Fibroblast of peridontal ligament (primary cell): ENCODE data around the gene ZNF518A.
"Not testable (repeated sequence)": the region's sequence is repeated elsewhere in the genome, so short reads cannot be mapped to it uniquely, and the experiment has no call there.

Experiments
- DNase-seq: peaks from one replicate; pipeline ENCODE4 v3.0.0-alpha.2; 2010; ENCODE audit errors: extremely low read depth

Gene ZNF518A

DNA sequence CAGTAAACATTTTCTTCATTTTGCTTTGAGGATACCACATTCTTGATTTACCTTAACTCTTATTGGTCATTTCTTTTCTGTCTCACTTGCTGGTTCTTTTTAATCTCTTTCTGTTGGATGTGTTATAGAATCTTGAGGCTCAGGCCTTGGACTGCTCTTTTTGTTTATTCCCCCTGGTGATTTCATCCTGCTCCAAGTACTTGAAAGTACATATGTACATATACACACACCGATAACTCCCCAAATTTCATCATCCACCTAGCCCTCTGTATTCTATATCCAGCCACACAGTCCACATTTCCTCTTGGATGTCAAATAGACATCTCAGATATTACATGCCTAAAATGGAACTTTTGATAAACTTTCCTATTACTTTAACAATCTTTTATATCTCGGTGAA lies 7.5 kb downstream of the ZNF518A start:
- DNase-seq, result no peak

- no peak for DNase-seq
Measured at GRCh38 chr10:96138102-96138501, 8.0 kb downstream of the ZNF518A start.

- DNase-seq, result no peak
Measured at GRCh38 chr10:96152437-96152836, 22.3 kb downstream of the ZNF518A start.

DNA sequence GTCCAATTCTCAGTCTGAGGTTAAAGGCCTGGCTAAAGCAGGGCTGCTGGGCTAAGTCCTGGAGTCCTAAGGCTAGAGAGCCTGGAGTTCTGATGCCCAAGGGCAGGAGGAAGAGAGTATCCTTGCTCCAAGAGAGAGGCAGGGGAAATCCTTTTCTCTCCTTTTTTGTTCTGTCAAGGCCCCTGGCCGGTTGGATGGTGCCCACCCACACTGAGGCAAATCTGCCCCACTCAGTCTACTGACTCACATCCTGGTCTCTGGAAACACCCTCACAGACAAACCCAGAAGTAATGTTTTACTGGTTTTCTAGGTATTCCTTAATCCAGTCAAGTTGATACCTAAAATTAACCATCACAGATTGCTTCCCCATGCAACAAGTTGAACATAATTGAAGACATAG lies 23.0 kb downstream of the ZNF518A start:
- DNase-seq, result no peak

- no peak for DNase-seq
Measured at GRCh38 chr10:96165726-96166125, 35.6 kb downstream of the ZNF518A start.

DNA sequence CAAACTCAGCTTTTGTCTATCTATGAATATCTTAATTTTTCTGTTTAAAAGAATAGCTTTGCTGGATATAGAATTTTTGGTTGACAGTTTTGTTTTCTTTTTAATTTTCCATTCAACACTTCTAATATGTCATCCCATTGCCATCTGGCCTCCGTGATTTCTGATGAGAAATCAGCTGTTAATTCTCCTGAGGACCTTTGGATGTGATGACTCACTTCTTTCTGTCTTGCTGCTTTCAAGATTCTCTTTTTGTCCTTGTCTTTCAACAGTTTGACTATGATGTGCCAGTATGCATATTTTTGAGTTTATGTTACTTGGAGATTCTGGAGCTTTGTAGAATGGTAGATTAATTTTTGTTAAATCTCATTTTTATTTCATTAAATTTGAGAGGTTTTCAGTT lies 38.4 kb downstream of the ZNF518A start:
- no peak for DNase-seq

DNA sequence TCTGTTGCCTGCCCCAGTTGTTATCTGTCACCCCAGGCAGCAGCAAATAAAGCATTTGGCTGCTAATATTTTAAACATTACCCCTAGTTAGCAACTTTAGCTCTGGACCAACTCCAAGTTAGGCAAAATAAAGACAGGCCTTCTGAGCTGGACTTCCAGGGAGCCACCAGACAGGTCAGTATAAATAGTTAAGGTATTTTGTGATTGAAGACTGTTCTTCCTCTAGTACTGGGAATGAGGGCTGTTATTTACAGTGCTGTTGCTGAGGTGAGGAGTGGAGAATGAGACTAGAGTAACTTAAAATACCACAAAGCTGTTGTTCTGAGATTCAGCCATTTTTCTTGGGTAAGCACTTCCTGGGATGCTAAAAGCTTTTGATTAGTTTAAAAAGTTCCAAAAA lies 40.1 kb downstream of the ZNF518A start:
- no peak for DNase-seq

- no peak for DNase-seq
Measured at GRCh38 chr10:96172666-96173065, 42.6 kb downstream of the ZNF518A start.

- no peak for DNase-seq
Measured at GRCh38 chr10:96176985-96177384, 46.9 kb downstream of the ZNF518A start.

- peak; percentile 17 for DNase-seq
Measured at GRCh38 chr10:96188421-96188820, 58.3 kb downstream of the ZNF518A start.

DNA sequence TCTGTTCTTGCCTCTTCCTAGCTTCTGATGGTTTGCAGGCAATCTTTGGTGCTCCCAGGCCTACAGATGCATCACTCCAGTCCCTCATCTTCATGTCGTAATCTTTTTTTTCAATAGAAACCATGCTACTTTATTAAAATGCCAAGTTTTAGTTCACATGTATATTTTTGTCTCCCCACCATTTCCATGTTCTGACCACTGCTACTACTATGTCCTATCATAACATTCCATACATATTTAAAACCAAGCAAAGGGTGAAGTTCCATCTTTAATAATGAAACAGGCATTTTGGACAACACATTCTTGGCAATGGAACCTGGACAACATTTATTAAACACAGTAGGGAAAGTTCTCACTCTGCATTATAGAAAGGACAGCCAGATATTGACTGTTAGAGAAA lies 58.8 kb downstream of the ZNF518A start:
- peak; percentile 18 for DNase-seq

GRCh38 chr10:96189505-96189904 lies 59.4 kb downstream of the ZNF518A start:
- DNase-seq, result not testable (repeated sequence)

- DNase-seq, result no peak
Measured at GRCh38 chr10:96201525-96201924, 71.4 kb downstream of the ZNF518A start.

DNA sequence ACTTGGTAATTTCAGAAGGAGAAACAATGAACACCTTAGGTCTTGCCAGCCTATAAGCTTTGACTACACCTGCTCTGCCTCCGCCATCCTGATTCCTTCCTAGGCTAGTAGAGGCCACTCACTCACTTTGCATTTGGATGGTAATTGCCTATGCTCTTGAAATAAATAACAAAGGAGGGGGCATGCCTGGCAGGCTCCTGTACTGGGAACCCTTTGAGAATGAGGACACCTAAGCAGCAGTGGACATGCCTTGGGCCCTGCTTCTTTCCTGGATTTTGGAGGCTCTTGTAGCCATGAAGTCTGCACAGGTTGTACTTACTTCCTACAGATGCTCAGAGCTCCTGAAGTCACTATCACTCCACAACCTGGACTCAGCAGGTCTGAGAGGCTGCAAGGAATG lies 75.5 kb downstream of the ZNF518A start:
- no peak for DNase-seq

DNA sequence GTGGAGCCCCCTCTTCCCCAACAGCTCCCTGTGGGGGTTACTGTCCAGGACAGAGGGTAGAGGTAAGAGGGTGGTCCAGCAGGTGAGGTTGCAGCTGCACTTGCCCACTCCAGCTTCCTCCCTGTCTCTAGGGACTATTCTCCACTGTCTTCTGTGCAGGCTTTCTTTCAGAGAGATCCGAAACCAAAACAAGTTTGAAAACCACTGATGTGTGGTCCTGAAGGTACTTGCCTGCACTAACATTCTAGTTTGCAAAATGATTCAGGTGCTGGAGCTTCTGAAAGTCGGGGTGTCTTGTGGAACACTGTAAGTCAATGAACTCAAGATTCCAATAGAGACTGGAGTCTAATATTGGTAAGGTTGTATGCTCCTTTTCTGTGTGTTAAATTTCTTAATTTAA lies 78.2 kb downstream of the ZNF518A start:
- no peak for DNase-seq

DNA sequence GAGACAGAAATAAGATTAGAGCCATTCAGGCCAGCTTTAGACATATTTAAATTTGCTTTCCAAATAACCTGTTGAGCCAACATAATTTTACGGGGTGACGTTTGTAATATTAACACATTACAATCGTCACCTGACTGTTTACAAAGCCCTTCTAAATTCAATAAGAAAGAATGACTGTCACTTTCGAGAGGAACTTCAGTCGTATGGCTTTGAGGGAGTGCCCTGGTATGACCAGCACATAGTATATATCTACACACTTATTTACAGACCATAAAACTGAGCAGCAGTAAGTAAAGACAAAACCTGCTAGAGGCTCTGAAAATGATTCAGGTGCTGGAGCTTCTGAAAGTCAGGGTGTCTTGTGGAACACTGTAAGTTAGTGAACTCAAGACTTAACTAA lies 78.8 kb downstream of the ZNF518A start:
- no peak for DNase-seq

GRCh38 chr10:96211764-96212163 lies 81.7 kb downstream of the ZNF518A start:
- DNase-seq, result no peak

DNA sequence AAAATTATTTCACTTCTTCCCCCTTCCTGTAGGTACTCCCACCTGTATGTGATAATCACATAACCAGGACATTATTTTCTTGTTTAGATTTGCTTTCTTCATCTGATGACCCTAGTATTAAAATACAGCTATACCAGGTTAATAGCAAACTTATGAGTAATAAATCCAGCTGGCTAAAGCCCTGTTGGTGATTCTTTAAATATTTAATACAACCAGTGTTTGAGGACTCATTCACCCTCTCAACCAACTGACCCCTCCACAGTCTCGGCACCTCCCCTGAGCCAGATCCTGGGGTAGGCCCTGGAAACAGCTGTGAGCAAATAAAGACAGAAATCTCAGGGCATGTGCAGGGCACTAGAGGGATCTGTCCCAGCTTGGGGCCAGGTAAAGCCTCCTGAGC lies 82.8 kb downstream of the ZNF518A start:
- no peak for DNase-seq
